Hippocampal formation (tissue), 2 donors: ENCODE data around the gene CHD9NB.

Experiments used
- DNase-seq, 2 donors: peaks; one replicate each; lab custom pipeline; 2025; lab: John Stamatoyannopoulos, UW

Gene CHD9NB

GRCh38 chr16:53029971-53030370, 22.7 kb downstream of the CHD9NB start:
- DNase-seq, result no peak

- no peak for DNase-seq
These were observed 28.7 kb downstream of the CHD9NB start for GRCh38 chr16:53024045-53024444.

GRCh38 chr16:53022374-53022773, 30.3 kb downstream of the CHD9NB start:
- peak in 1 of 2 donors; percentile 55 for DNase-seq

- DNase-seq, result no peak
These were observed 33.8 kb downstream of the CHD9NB start for GRCh38 chr16:53018834-53019416.

GRCh38 chr16:53014287-53014686, 38.4 kb downstream of the CHD9NB start:
- DNase-seq, result no peak

- DNase-seq, result no peak
These were observed 45.6 kb downstream of the CHD9NB start for GRCh38 chr16:53007095-53007494.

GRCh38 chr16:52997922-52998321, 54.8 kb downstream of the CHD9NB start:
- DNase-seq, result no peak

GRCh38 chr16:52994942-52995341, 57.8 kb downstream of the CHD9NB start:
- no peak for DNase-seq

GRCh38 chr16:52993179-52993578, 59.5 kb downstream of the CHD9NB start:
- no peak for DNase-seq

- DNase-seq, result no peak
These were observed 61.1 kb downstream of the CHD9NB start for GRCh38 chr16:52991572-52991971.
